OCI-LY1 (cell line): ENCODE data around the gene SF3B1.
"Not testable (repeated sequence)": the region's sequence is repeated elsewhere in the genome, so short reads cannot be mapped to it uniquely, and the experiment has no call there.

Source experiments
- H2AFZ ChIP-seq: fragments of 200-600 bp; sonication (generic), shearing (Covaris generic); 2 replicates; pipeline ENCODE4 v1.6.0; 2014; ENCODE audit warnings: antibody characterized with exemption, mild to moderate bottlenecking, low read length
- H3F3A ChIP-seq: fragments of 200-600 bp; sonication (generic), shearing (Covaris generic); 2 replicates; pipeline ENCODE4 v1.6.0; 2014; ENCODE audit warnings: mild to moderate bottlenecking, antibody characterized with exemption, low read length, moderate library complexity; ENCODE audit not compliant: insufficient read depth
- H3K27ac ChIP-seq: fragments of 200-600 bp; sonication (generic); 2 replicates; pipeline ENCODE4 v1.5.1; 2014; ENCODE audit warnings: low read length, mixed run types, mild to moderate bottlenecking, low read depth; ENCODE audit not compliant: poor library complexity, severe bottlenecking
- H3K27me3 ChIP-seq: fragments of 200-600 bp; sonication (generic); 2 replicates; pipeline ENCODE4 v1.6.0; 2014; ENCODE audit warnings: antibody characterized with exemption, mild to moderate bottlenecking, low read length, moderate library complexity; ENCODE audit not compliant: insufficient read depth
- H3K36me3 ChIP-seq: fragments of 200-600 bp; sonication (generic); 2 replicates; pipeline ENCODE4 v1.6.1; 2014; ENCODE audit warnings: mild to moderate bottlenecking, antibody characterized with exemption, low read length, moderate library complexity, mixed read lengths; ENCODE audit not compliant: insufficient read depth
- H3K4me1 ChIP-seq: fragments of 200-600 bp; sonication (generic); 2 replicates; pipeline ENCODE4 v1.5.1; 2014; ENCODE audit warnings: mild to moderate bottlenecking, low read length, moderate library complexity; ENCODE audit not compliant: insufficient read depth, severe bottlenecking
- H3K4me2 ChIP-seq: fragments of 200-600 bp; sonication (generic), shearing (Covaris generic); 2 replicates; pipeline ENCODE4 v1.6.1; 2014; ENCODE audit warnings: low read length
- H3K4me3 ChIP-seq: fragments of 200-600 bp; sonication (generic); 2 replicates; pipeline ENCODE4 v1.5.1; 2014; ENCODE audit warnings: low read length, low read depth, mild to moderate bottlenecking, mixed read lengths; ENCODE audit not compliant: poor library complexity, severe bottlenecking
- H3K79me2 ChIP-seq: fragments of 200-600 bp; shearing (Covaris generic); 2 replicates; pipeline ENCODE4 v1.6.1; 2016; ENCODE audit warnings: mixed run types, low read length, mixed read lengths; ENCODE audit not compliant: insufficient read depth
- H3K9ac ChIP-seq: fragments of 200-600 bp; sonication (generic), shearing (Covaris generic); 2 replicates; pipeline ENCODE4 v1.6.1; 2014; ENCODE audit warnings: mild to moderate bottlenecking, low read length, mixed read lengths
- H3K9me2 ChIP-seq: fragments of 200-600 bp; sonication (generic), shearing (Covaris generic); 2 replicates; pipeline ENCODE4 v1.6.1; 2014; ENCODE audit warnings: low read depth, mild to moderate bottlenecking, low read length, mixed read lengths
- H3K9me3 ChIP-seq: fragments of 200-600 bp; shearing (Covaris generic); 2 replicates; pipeline ENCODE4 v1.6.1; 2014; ENCODE audit warnings: low read length, mixed read lengths
- H4K20me1 ChIP-seq: fragments of 200-600 bp; sonication (generic), shearing (Covaris generic); 2 replicates; pipeline ENCODE4 v1.6.0; 2016; ENCODE audit warnings: mild to moderate bottlenecking, low read length; ENCODE audit not compliant: insufficient read depth
- CTCF ChIP-seq: fragments of 200-600 bp; sonication (generic), shearing (Covaris generic); IDR thresholded peaks from 2 replicates; pipeline ENCODE4 v1.5.1; 2017; ENCODE audit warnings: mild to moderate bottlenecking, antibody characterized with exemption, low read length, moderate library complexity, mixed read lengths
- EZH2 ChIP-seq: fragments of 200-600 bp; sonication (generic), shearing (Covaris generic); IDR thresholded peaks from 2 replicates; pipeline ENCODE4 v1.8.0; 2017; ENCODE audit warnings: borderline replicate concordance, mixed run types, mild to moderate bottlenecking, antibody characterized with exemption, low read length, moderate library complexity, mixed read lengths

SF3B1 gene

GRCh38 chr2:197453123-197453913 is 18.5 kb upstream of the SF3B1 start, which contains the start of gene COQ10B:
Gene COQ10B (plus strand): TSS chr2:197453552. CDS start chr2:197453561, 9 bp downstream.
- H3K4me1 ChIP-seq: peaks cover 18% of the 10 kb centered on the region
- 0 out of 2 replicates have a peak, but pooled peaks cover 3% of the 10 kb centered on the region for H3K36me3 ChIP-seq
- H3K27me3 ChIP-seq: no peaks in the 10 kb centered on the region
- H3K9ac ChIP-seq: peak within 1 kb of the TSS; percentile 84
- TF ChIP-seq EZH2 (no peak), CTCF (peak; percentile 19; the same call in 1 of the 2 replicates)
- no peaks in the 10 kb centered on the region for H3K9me2 ChIP-seq
- no peaks in the 10 kb centered on the region for H3K9me3 ChIP-seq
- H3K79me2 ChIP-seq: peaks cover 40% of the 10 kb centered on the region
- H3K4me2 ChIP-seq: peak within 1 kb of the TSS; percentile 85
- H4K20me1 ChIP-seq: no peaks in the 10 kb centered on the region
- peak within 1 kb of the TSS; percentile 79 for H3K27ac ChIP-seq
- no peaks in the 10 kb centered on the region for H3F3A ChIP-seq
- H2AFZ ChIP-seq: no peak within 1 kb of the TSS
- H3K4me3 ChIP-seq: peak within 1 kb of the TSS; percentile 82

- H3K9me3 ChIP-seq: no peaks in the 10 kb centered on the region
- no peaks in the 10 kb centered on the region for H4K20me1 ChIP-seq
- 0 out of 2 replicates have a peak, but pooled peaks cover 3% of the 10 kb centered on the region for H3K36me3 ChIP-seq
- no peak overlapping the region for H2AFZ ChIP-seq
- H3K27ac ChIP-seq: peak overlapping the region; percentile 54
- no peaks in the 10 kb centered on the region for H3F3A ChIP-seq
- peaks cover 18% of the 10 kb centered on the region for H3K4me1 ChIP-seq
- H3K4me3 ChIP-seq: peak overlapping the region; percentile 82
- H3K27me3 ChIP-seq: no peaks in the 10 kb centered on the region
- peak overlapping the region; percentile 85 for H3K4me2 ChIP-seq
- TF ChIP-seq EZH2 (no peak), CTCF (no peak)
- peaks cover 35% of the 10 kb centered on the region for H3K79me2 ChIP-seq
- peak overlapping the region; percentile 71 for H3K9ac ChIP-seq
- H3K9me2 ChIP-seq: no peaks in the 10 kb centered on the region
Observed at GRCh38 chr2:197452754-197453122, 17.9 kb upstream of the SF3B1 start.

- Histone ChIP-seq H3K79me2 (peaks cover 22% of the 10 kb centered on the region), H3K4me1 (peaks cover 18% of the 10 kb centered on the region), H2AFZ (0 out of 2 replicates have a peak overlapping the region, but pooled peaks have one; percentile 71)
- not testable (repeated sequence) for H3K36me3 ChIP-seq, H3K27ac ChIP-seq, H3K9ac ChIP-seq, H3K9me2 ChIP-seq, H4K20me1 ChIP-seq, H3F3A ChIP-seq, H3K4me2 ChIP-seq, H3K9me3 ChIP-seq, H3K4me3 ChIP-seq, H3K27me3 ChIP-seq
Observed at GRCh38 chr2:197450935-197451358, 16.1 kb upstream of the SF3B1 start.
